B cell (primary cell): Measurements from ENCODE around the gene CNGB1.

ENCODE experiments used
- EZH2 ChIP-seq: IDR thresholded peaks from 2 replicates; pipeline ENCODE4 v1.6.1; 2012; ENCODE audit warnings: borderline replicate concordance, low read depth, mild to moderate bottlenecking, moderate library complexity, low read length; ENCODE audit not compliant: insufficient read depth, poor library complexity, severe bottlenecking
- TF ChIP-seq, protein P1 (sequence below): fragments of 200-600 bp; IDR thresholded peaks from one replicate; pipeline ENCODE4 v1.8.0; 2022; ENCODE audit warnings: antibody characterized with exemption, mild to moderate bottlenecking

- TF ChIP-seq, protein P1, sequence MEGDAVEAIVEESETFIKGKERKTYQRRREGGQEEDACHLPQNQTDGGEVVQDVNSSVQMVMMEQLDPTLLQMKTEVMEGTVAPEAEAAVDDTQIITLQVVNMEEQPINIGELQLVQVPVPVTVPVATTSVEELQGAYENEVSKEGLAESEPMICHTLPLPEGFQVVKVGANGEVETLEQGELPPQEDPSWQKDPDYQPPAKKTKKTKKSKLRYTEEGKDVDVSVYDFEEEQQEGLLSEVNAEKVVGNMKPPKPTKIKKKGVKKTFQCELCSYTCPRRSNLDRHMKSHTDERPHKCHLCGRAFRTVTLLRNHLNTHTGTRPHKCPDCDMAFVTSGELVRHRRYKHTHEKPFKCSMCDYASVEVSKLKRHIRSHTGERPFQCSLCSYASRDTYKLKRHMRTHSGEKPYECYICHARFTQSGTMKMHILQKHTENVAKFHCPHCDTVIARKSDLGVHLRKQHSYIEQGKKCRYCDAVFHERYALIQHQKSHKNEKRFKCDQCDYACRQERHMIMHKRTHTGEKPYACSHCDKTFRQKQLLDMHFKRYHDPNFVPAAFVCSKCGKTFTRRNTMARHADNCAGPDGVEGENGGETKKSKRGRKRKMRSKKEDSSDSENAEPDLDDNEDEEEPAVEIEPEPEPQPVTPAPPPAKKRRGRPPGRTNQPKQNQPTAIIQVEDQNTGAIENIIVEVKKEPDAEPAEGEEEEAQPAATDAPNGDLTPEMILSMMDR = no peak
- no peak for TF ChIP-seq EZH2
Observed at GRCh38 chr16:57926041-57926440, 44.9 kb downstream of the CNGB1 start.
